ENCODE results near the gene HOXD1.

The HOXD1 gene

DNA sequence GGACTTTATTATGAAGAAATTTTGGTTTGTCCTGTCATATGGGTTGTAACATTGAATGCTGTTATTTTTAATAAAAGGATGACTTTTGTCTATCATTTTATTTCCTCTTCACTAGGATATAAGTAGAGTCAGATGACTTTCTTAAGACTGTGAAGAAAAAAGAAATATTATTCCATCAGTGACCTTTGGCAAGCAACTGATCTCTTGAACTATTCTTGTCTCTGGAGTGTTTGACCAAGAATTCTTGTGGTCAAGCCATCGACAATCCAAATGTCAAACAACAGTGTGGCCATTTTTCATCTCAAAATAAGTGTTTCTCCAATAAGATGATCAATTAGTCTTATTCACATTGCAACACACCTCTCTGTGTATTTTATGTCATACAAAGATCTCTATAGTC, 24.9 kb downstream of the HOXD1 start:
- H3K4me3 ChIP-seq (ENCODE audit: low read depth, low read length), result no peak overlapping the region
- TF ChIP-seq, protein P1, sequence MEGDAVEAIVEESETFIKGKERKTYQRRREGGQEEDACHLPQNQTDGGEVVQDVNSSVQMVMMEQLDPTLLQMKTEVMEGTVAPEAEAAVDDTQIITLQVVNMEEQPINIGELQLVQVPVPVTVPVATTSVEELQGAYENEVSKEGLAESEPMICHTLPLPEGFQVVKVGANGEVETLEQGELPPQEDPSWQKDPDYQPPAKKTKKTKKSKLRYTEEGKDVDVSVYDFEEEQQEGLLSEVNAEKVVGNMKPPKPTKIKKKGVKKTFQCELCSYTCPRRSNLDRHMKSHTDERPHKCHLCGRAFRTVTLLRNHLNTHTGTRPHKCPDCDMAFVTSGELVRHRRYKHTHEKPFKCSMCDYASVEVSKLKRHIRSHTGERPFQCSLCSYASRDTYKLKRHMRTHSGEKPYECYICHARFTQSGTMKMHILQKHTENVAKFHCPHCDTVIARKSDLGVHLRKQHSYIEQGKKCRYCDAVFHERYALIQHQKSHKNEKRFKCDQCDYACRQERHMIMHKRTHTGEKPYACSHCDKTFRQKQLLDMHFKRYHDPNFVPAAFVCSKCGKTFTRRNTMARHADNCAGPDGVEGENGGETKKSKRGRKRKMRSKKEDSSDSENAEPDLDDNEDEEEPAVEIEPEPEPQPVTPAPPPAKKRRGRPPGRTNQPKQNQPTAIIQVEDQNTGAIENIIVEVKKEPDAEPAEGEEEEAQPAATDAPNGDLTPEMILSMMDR (conservative IDR thresholded peaks at IDR 0.05; ENCODE audit: low read depth, low read length), result no peak
- no peak for DNase-seq (ENCODE audit: low read depth)

DNA sequence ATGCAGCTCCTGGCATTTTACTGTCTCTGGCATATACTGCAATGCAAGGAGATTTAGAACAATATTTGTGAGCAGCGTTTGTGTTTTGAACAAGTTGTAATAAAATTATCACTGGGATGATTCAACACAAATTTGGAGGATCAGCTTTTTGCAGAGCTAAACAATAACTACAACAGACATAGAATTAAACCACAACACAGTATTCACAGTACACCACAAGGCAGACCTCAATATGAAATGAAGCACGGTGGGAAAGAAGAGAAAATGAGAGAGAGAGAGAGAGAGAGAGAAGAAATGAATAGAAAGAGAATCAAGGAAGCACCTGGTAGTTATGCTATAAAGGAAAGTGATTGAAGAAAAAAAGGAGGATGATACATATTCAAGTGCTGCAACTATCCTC, 39.4 kb downstream of the HOXD1 start:
- H3K4me3 ChIP-seq (ENCODE audit: low read depth, low read length), result no peak overlapping the region
- DNase-seq (ENCODE audit: low read depth), result no peak
- TF ChIP-seq, protein P1 (conservative IDR thresholded peaks at IDR 0.05; ENCODE audit: low read depth, low read length), result no peak

GRCh38 chr2:176234156-176234555, 45.7 kb downstream of the HOXD1 start:
- DNase-seq (ENCODE audit: low read depth), result no peak
- TF ChIP-seq, protein P1 (conservative IDR thresholded peaks at IDR 0.05; ENCODE audit: low read depth, low read length), result no peak
- no peak overlapping the region for H3K4me3 ChIP-seq (ENCODE audit: low read depth, low read length)

GRCh38 chr2:176234940-176235339, 46.5 kb downstream of the HOXD1 start:
- H3K4me3 ChIP-seq (ENCODE audit: low read depth, low read length), result no peak overlapping the region
- TF ChIP-seq, protein P1 (conservative IDR thresholded peaks at IDR 0.05; ENCODE audit: low read depth, low read length), result no peak
- no peak for DNase-seq (ENCODE audit: low read depth)

GRCh38 chr2:176237456-176237855, 49.0 kb downstream of the HOXD1 start:
- H3K4me3 ChIP-seq (ENCODE audit: low read depth, low read length), result no peak overlapping the region
- no peak for DNase-seq (ENCODE audit: low read depth)
- TF ChIP-seq, protein P1 (conservative IDR thresholded peaks at IDR 0.05; ENCODE audit: low read depth, low read length), result no peak

GRCh38 chr2:176239031-176239430, 50.6 kb downstream of the HOXD1 start:
- TF ChIP-seq, protein P1 (conservative IDR thresholded peaks at IDR 0.05; ENCODE audit: low read depth, low read length), result no peak
- no peak overlapping the region for H3K4me3 ChIP-seq (ENCODE audit: low read depth, low read length)
- DNase-seq (ENCODE audit: low read depth), result no peak

GRCh38 chr2:176240301-176240700, 51.8 kb downstream of the HOXD1 start:
- no peak for DNase-seq (ENCODE audit: low read depth)
- TF ChIP-seq, protein P1 (conservative IDR thresholded peaks at IDR 0.05; ENCODE audit: low read depth, low read length), result no peak
- H3K4me3 ChIP-seq (ENCODE audit: low read depth, low read length), result no peak overlapping the region
